Cardiac fibroblast (primary cell): Measurements from ENCODE around the gene CCDC177.

Experiments
- DNase-seq, 2 donors: peaks; one replicate each; pipeline versions ENCODE4 v3.0.0 to v3.0.0-alpha.2; 2010; ENCODE audit warnings: low read depth in 2 of 2
- H3K4me3 ChIP-seq, 2 donors: replicated peaks in 1 of 2; 1 replicate in 1 of 2; 2 replicates in 1 of 2; pipeline ENCODE4 v1.5.1; 2011; ENCODE audit warnings: low read depth in 2 of 2, low read length in 2 of 2, mild to moderate bottlenecking in 2 of 2, moderate library complexity in 1 of 2
- CTCF ChIP-seq: IDR thresholded peaks from one replicate; pipeline ENCODE4 v1.5.1; 2011; ENCODE audit warnings: low read depth, mild to moderate bottlenecking, low read length, inconsistent platforms

CCDC177 gene

DNA sequence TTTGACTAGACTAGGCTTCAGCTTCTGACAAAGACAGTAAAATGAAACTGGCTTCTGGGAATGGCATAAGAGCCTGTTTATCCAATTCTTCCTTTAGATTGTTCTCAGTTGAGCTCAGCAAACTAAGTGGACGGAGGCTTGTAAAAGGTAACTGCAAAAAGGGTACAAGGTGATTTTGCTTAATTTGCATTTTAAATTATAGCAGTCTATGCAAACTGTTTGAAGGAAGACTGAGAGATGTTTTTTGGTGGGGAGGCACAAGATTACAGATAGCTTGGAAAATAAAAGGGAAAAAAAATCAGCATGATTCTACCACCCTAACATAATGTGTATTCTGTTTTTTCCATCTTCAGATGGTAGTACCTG is 41.7 kb upstream of the CCDC177 start:
- H3K4me3 ChIP-seq: peak overlapping the region in 1 of 2 donors; percentile 92
- no peak for DNase-seq
- no peak for TF ChIP-seq CTCF

- H3K4me3 ChIP-seq: peak overlapping the region; percentile 15 to 92
- DNase-seq: peak; percentile 82 to 85
- TF ChIP-seq CTCF: no peak
Observed at GRCh38 chr14:69615496-69616407, 41.1 kb upstream of the CCDC177 start.

DNA sequence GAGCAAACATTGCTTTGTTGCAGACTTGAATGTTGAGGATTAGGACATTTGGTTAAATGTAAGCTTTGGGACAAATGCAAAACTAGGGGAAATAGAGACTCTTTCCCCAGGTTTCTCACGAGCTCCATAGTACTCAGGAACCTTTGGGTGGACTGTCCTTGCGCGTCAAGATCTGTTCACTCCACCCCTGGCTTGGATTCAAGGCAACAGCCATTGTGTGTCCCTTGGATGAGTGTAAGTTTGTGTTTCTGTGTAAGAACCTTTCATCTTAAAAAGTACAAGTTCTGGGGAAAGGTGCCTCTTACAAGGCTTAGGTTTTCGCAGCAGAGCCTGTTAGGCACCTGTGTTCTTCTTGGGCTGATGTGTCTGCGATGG is 40.4 kb upstream of the CCDC177 start:
- H3K4me3 ChIP-seq: peak overlapping the region in 1 of 2 donors; percentile 92
- TF ChIP-seq CTCF: no peak
- no peak for DNase-seq

GRCh38 chr14:69614592-69614991 is 39.9 kb upstream of the CCDC177 start:
- no peak for TF ChIP-seq CTCF
- no peak for DNase-seq
- peak overlapping the region in 1 of 2 donors; percentile 92 for H3K4me3 ChIP-seq

DNA sequence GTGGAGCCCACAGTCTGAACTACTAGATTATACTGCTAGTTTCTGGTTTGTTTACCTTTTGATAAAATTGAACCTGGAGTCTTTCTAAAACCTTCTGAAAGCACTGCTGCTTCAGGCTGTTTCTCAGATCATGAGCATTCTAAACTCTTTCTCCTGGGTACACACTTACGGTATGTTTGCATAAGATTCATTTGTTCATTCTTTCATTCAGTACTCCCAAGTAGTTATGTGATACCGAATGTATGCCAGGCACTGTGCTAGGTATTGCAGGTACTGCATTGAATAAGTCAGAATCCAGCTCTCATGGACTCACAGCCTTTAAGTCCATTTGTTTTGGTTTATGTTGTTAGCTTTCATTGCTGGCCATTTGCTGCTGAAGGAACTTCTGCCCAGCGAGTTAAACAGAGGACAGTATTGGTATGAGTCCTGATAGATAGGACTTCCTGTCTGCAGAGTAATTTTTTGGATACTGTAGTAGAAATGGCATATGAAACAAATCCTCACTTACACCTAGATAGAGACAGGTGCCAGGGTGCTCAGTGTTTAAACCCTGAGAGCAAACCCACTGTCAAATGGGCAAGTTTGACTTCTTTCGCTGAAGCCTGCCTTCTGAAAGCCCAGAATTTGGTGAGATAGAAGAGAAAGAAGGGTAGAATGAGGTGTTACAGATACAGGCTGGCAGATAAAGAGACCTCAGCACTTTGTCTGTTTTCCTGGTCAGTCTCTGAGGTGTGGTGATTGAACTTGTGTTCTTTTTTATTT is 38.8 kb upstream of the CCDC177 start:
- peak overlapping the region; percentile 82 to 92 for H3K4me3 ChIP-seq
- no peak for DNase-seq
- no peak for TF ChIP-seq CTCF

DNA sequence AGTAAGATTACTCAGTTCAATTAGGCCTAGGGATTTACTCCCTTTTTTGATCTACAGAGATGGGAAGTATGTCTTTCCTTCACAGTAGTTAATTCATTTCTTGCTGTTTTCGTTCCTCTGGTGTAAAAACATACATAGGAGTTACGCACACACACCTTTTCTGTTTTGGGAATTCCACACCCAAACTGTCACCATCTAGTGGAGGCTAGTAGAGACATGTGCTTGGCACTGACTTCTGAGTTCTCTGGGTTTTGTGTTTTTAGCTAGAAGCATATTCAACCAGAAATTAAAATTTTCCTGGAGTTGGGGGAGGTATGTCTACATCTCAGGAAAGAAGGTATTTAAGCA is 38.1 kb upstream of the CCDC177 start:
- DNase-seq: peak; percentile 31 to 40
- TF ChIP-seq CTCF: peak; percentile 7
- H3K4me3 ChIP-seq: peak overlapping the region; percentile 82 to 92
